Colonic mucosa (tissue), 4 donors: Measurements from ENCODE around the gene RIMBP2. TPM values are rescaled to one million over a fixed set of nuclear protein-coding genes. Genes with fewer than 3 reads are reported as not detected.

ENCODE experiments used
- DNase-seq: peaks from one replicate; pipeline ENCODE4 v3.0.0-alpha.2; 2020
- H3K27ac ChIP-seq: fragments of 200-600 bp; one replicate; pipeline ENCODE4 v1.8.0; 2021
- H3K27me3 ChIP-seq: fragments of 200-600 bp; one replicate; pipeline ENCODE4 v1.8.0; 2021
- H3K36me3 ChIP-seq: fragments of 200-600 bp; one replicate; pipeline ENCODE4 v1.8.0; 2021
- H3K4me1 ChIP-seq: fragments of 200-600 bp; one replicate; pipeline ENCODE4 v1.8.0; 2021; ENCODE audit warnings: mild to moderate bottlenecking
- H3K4me3 ChIP-seq: fragments of 200-600 bp; one replicate; pipeline ENCODE4 v1.8.0; 2021
- H3K9ac ChIP-seq, 2 donors: one replicate each; pipeline ENCODE4 v1.7.0; 2013; ENCODE audit warnings: control low read depth in 2 of 2, low read depth in 2 of 2, low read length in 2 of 2
- H3K9me3 ChIP-seq: fragments of 200-600 bp; one replicate; pipeline ENCODE4 v1.8.0; 2021
- CTCF ChIP-seq: fragments of 200-600 bp; IDR thresholded peaks from one replicate; pipeline ENCODE4 v1.8.0; 2022; ENCODE audit warnings: antibody characterized with exemption, mild to moderate bottlenecking
- intact Hi-C: fragments of 100-400 bp; cut with DNase I; formaldehyde crosslinking; loops from one replicate; pipeline ENCODE4 v1.14.1; 2022
- total RNA-seq, 2 donors: library from RNA; stranded (reverse); fragmentation: NEBNext Ultra II Directional in 1 of 2; extraction: Animal tissue kit (Norgen Biotek cat#: 25700) in 1 of 2; gene quantifications; one replicate each; pipeline ENCODE4 v1.2.1, GENCODE V29; 2021
- donor health status: healthy.
- donor health status: DM: no; HTN: no; CAD: no.
- donor health status: DM: no; HTN: no; CAD: no.

Gene RIMBP2
- total RNA-seq, 2 donors from 2014 or later, result 4.8 to 5.6 TPM

DNA sequence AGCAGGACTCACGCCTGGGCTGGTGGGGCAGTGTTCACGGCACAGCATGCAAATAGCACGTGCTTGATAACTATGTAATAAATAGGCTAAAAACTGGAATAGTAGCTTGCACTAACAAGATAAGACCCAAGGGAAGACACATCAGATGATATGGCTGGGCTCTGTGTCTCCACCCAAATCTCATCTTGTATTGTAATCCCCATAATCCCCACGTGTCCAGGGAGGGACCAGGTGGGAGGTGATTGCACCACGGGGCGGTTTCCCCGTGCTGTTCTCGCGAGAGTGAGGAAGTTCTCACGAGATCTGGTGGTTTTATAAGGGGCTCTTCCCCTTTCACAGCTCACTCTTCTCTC is 46.9 kb downstream of the RIMBP2 start:
- no peak for TF ChIP-seq CTCF
- intact Hi-C loops, result no loop called here
- Histone ChIP-seq H3K4me3 (no peak overlapping the region), H3K9ac (no peak overlapping the region), H3K27ac (no peak overlapping the region), H3K4me1 (no peaks in the 10 kb centered on the region), H3K36me3 (no peaks in the 10 kb centered on the region), H3K27me3 (no peaks in the 10 kb centered on the region), H3K9me3 (no peaks in the 10 kb centered on the region)
- no peak for DNase-seq

DNA sequence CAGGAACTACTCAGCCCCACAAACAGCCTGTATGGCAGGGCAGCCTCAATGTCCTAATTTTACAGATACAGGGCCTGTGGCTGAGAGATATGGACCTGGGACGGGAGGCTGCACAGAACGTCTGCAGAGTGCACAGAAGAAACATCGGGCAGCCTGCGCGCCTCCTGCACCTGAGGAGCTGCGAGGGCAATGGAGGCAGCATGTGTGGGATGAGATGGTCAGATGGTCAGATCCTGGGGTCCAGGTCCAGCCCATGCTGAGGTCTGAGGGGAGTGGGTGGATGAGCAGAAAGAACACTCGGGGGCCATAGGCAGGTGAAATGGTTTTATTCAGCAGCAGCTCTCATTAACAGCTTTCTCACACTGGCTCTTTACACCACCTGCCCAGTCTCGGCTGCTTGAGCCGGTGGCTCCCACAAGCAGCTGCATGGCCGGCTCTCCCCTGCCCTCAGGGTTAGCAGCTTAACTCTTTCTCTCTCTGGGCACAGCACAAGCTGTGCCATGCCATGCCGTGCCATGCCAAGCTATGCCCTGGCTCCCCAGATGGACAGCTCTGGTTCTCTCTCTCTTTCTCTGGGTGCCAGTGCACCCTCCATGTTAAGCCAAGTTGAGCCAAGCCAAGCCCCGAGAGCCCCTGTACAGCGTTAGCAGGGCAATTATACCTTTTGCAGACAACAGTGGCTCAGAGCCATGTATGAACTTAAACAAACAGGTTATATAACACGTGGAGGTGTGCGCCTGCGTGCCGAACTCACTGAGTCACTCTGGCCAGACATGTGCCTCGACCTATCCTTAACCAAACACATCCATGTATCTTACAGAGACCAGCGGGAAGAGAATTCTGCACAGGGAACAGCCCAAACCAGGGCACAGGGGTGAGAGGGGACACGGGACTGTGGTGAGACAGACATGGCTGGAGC is 47.6 kb downstream of the RIMBP2 start:
- no peak overlapping the region for H3K4me3 ChIP-seq
- no peak overlapping the region for H3K27ac ChIP-seq
- intact Hi-C loops, result no loop called here
- H3K36me3 ChIP-seq, result no peaks in the 10 kb centered on the region
- no peaks in the 10 kb centered on the region for H3K27me3 ChIP-seq
- H3K9me3 ChIP-seq, result no peaks in the 10 kb centered on the region
- no peak for TF ChIP-seq CTCF
- no peak overlapping the region for H3K9ac ChIP-seq
- no peaks in the 10 kb centered on the region for H3K4me1 ChIP-seq
- DNase-seq, result no peak

GRCh38 chr12:130667421-130667960 is 48.6 kb downstream of the RIMBP2 start:
- no peak overlapping the region for H3K4me3 ChIP-seq
- intact Hi-C loops, result no loop called here
- no peak overlapping the region for H3K27ac ChIP-seq
- H3K27me3 ChIP-seq, result no peaks in the 10 kb centered on the region
- DNase-seq, result no peak
- no peak overlapping the region for H3K9ac ChIP-seq
- no peaks in the 10 kb centered on the region for H3K4me1 ChIP-seq
- H3K9me3 ChIP-seq, result no peaks in the 10 kb centered on the region
- no peaks in the 10 kb centered on the region for H3K36me3 ChIP-seq
- TF ChIP-seq CTCF, result no peak

GRCh38 chr12:130666645-130667044 is 49.5 kb downstream of the RIMBP2 start:
- intact Hi-C loops, result no loop called here
- Histone ChIP-seq H3K27ac (no peak overlapping the region), H3K4me3 (no peak overlapping the region), H3K36me3 (no peaks in the 10 kb centered on the region), H3K4me1 (no peaks in the 10 kb centered on the region), H3K9me3 (no peaks in the 10 kb centered on the region), H3K27me3 (no peaks in the 10 kb centered on the region), H3K9ac (no peak overlapping the region)
- no peak for TF ChIP-seq CTCF
- no peak for DNase-seq

DNA sequence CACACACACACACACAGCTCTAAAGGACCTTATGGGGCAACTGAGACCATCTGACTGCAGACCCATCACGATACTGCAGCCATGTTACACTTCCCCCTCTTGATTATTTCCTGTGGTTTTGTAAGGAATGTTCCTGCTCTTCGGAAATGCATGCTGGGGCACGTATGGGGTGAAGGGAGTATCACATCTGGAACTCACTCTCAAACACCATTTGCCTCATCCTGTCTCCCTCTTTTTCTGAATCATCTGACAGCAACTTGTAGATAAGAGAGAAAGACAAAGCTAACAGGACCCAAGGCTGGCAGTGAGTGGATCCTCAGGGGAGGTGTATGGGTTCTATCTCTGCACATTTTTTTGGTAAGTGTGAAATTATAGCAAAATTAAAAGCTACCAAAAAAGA is 50.3 kb downstream of the RIMBP2 start:
- no peak for DNase-seq
- no peak for TF ChIP-seq CTCF
- Histone ChIP-seq H3K36me3 (no peaks in the 10 kb centered on the region), H3K27ac (no peak overlapping the region), H3K9ac (no peak overlapping the region), H3K4me3 (no peak overlapping the region), H3K27me3 (no peaks in the 10 kb centered on the region), H3K9me3 (no peaks in the 10 kb centered on the region), H3K4me1 (no peaks in the 10 kb centered on the region)
- intact Hi-C loops, result no loop called here
